Esophagus (tissue), 2 donors: ENCODE measurements around the gene AMH. TPM values are rescaled to one million over a fixed set of nuclear protein-coding genes. Genes with fewer than 3 reads are reported as not detected.
A peak's percentile ranks its signal among the peaks of the same experiment; 100 is the strongest.

Experiments used
- H3K27ac ChIP-seq, 2 donors: one replicate each; pipeline ENCODE4 v1.5.1; 2013; ENCODE audit warnings: low read depth in 2 of 2, mild to moderate bottlenecking in 2 of 2, inconsistent platforms in 1 of 2, low read length in 1 of 2, moderate library complexity in 1 of 2
- H3K27me3 ChIP-seq, 2 donors: one replicate each; pipeline ENCODE4 v1.6.1; 2013; ENCODE audit warnings: low read length in 2 of 2, control low read depth in 1 of 2, mild to moderate bottlenecking in 1 of 2; ENCODE audit not compliant: insufficient read depth in 2 of 2, control insufficient read depth in 1 of 2
- H3K36me3 ChIP-seq, 2 donors: one replicate each; pipeline ENCODE4 v1.6.1; 2013; ENCODE audit warnings: low read length in 1 of 2; ENCODE audit not compliant: control insufficient read depth in 2 of 2, insufficient read depth in 2 of 2
- H3K4me1 ChIP-seq, 2 donors: one replicate each; pipeline ENCODE4 v1.6.1; 2013; ENCODE audit warnings: low read length in 1 of 2; ENCODE audit not compliant: control insufficient read depth in 2 of 2, insufficient read depth in 2 of 2
- H3K4me3 ChIP-seq, 2 donors: one replicate each; pipeline ENCODE4 v1.5.1; 2013; ENCODE audit warnings: low read length in 2 of 2, mild to moderate bottlenecking in 2 of 2, low read depth in 1 of 2, moderate library complexity in 1 of 2
- H3K9me3 ChIP-seq, 2 donors: one replicate each; pipeline ENCODE4 v1.6.1; 2013; ENCODE audit warnings: mild to moderate bottlenecking in 2 of 2, low read depth in 1 of 2, low read length in 1 of 2, moderate library complexity in 1 of 2; ENCODE audit not compliant: control insufficient read depth in 2 of 2, insufficient read depth in 1 of 2
- WGBS, 2 donors: extraction: QIAGEN DNeasy Blood & Tissue Kit; methylation state at CpG; one replicate each; pipeline ENCODE4 v1.1.7; 2013; 5-methylcytosine and 5-hydroxymethylcytosine counted together
- polyA plus RNA-seq, 2 donors: library from polyadenylated mRNA; stranded (reverse); fragments of 200-250 nt; gene quantifications; one replicate each; pipeline ENCODE4 v1.2.3, GENCODE V29; 2013
- donor health status: healthy with polysubstance abuse.
- donor health status: Bipolar disorder and iron deficiency.

The AMH gene
- polyA plus RNA-seq, 2 donors = 0.55 to 2.5 TPM

GRCh38 chr19:2209408-2209807, 39.7 kb upstream of the AMH start:
- 93% methylated on average over 17 of the region's 17 CpGs for WGBS, 2 donors
- Histone ChIP-seq H3K27me3 (no peaks in the 10 kb centered on the region), H3K36me3 (peaks cover 3 to 44% of the 10 kb centered on the region in 2 donors), H3K9me3 (no peaks in the 10 kb centered on the region), H3K4me1 (peaks cover 0 to 21% of the 10 kb centered on the region in 2 donors), H3K4me3 (no peak overlapping the region), H3K27ac (no peak overlapping the region)

- Histone ChIP-seq H3K9me3 (no peaks in the 10 kb centered on the region), H3K4me1 (peaks cover 0 to 20% of the 10 kb centered on the region in 2 donors), H3K27me3 (no peaks in the 10 kb centered on the region), H3K27ac (no peak overlapping the region), H3K4me3 (no peak overlapping the region), H3K36me3 (peaks cover 4 to 45% of the 10 kb centered on the region in 2 donors)
- WGBS, 2 donors = 86 to 87% methylated on average over 21 of the region's 21 CpGs
Measured at GRCh38 chr19:2210206-2210605, 38.9 kb upstream of the AMH start.

GRCh38 chr19:2210987-2211740, 38.0 kb upstream of the AMH start:
- H3K4me3 ChIP-seq = no peak overlapping the region
- H3K27me3 ChIP-seq = no peaks in the 10 kb centered on the region
- no peaks in the 10 kb centered on the region for H3K9me3 ChIP-seq
- H3K36me3 ChIP-seq = peaks cover 7 to 53% of the 10 kb centered on the region in 2 donors
- WGBS, 2 donors = 92 to 95% methylated on average over 33 of the region's 33 CpGs
- no peak overlapping the region for H3K27ac ChIP-seq
- H3K4me1 ChIP-seq = peaks cover 0 to 18% of the 10 kb centered on the region in 2 donors

GRCh38 chr19:2212861-2213711, 36.0 kb upstream of the AMH start:
- Histone ChIP-seq H3K9me3 (no peaks in the 10 kb centered on the region), H3K4me1 (peaks cover 0 to 18% of the 10 kb centered on the region in 2 donors), H3K36me3 (peaks cover 19 to 63% of the 10 kb centered on the region in 2 donors), H3K27me3 (no peaks in the 10 kb centered on the region), H3K27ac (peak overlapping the region; percentile 81 to 90), H3K4me3 (peak overlapping the region in 1 of 2 donors; percentile 14)
- WGBS, 2 donors = 81 to 82% methylated on average over 21 of the region's 21 CpGs

GRCh38 chr19:2213799-2214198, 35.3 kb upstream of the AMH start:
- H3K27me3 ChIP-seq = no peaks in the 10 kb centered on the region
- H3K9me3 ChIP-seq = no peaks in the 10 kb centered on the region
- H3K27ac ChIP-seq = peak overlapping the region; percentile 81 to 90
- H3K36me3 ChIP-seq = peaks cover 19 to 63% of the 10 kb centered on the region in 2 donors
- 75 to 82% methylated on average over 26 of the region's 26 CpGs for WGBS, 2 donors
- peaks cover 0 to 14% of the 10 kb centered on the region in 2 donors for H3K4me1 ChIP-seq
- peak overlapping the region in 1 of 2 donors; percentile 14 for H3K4me3 ChIP-seq

- Histone ChIP-seq H3K4me3 (no peak overlapping the region), H3K4me1 (peaks cover 0 to 14% of the 10 kb centered on the region in 2 donors), H3K27me3 (no peaks in the 10 kb centered on the region), H3K36me3 (peaks cover 18 to 64% of the 10 kb centered on the region in 2 donors), H3K9me3 (no peaks in the 10 kb centered on the region), H3K27ac (peak overlapping the region; percentile 40 to 90)
- WGBS, 2 donors = 90 to 94% methylated on average over 17 of the region's 17 CpGs
Measured at GRCh38 chr19:2214251-2214650, 34.9 kb upstream of the AMH start.

- H3K36me3 ChIP-seq = peaks cover 16 to 73% of the 10 kb centered on the region in 2 donors
- no peaks in the 10 kb centered on the region for H3K27me3 ChIP-seq
- H3K27ac ChIP-seq = no peak overlapping the region
- H3K4me3 ChIP-seq = no peak overlapping the region
- peaks cover 0 to 14% of the 10 kb centered on the region in 2 donors for H3K4me1 ChIP-seq
- WGBS, 2 donors = 79 to 80% methylated on average over 31 of the region's 31 CpGs
- no peaks in the 10 kb centered on the region for H3K9me3 ChIP-seq
Measured at GRCh38 chr19:2215281-2215751, 33.8 kb upstream of the AMH start.

GRCh38 chr19:2216361-2217225, 32.5 kb upstream of the AMH start:
- Histone ChIP-seq H3K27me3 (no peaks in the 10 kb centered on the region), H3K27ac (peak overlapping the region in 1 of 2 donors; percentile 2), H3K9me3 (no peaks in the 10 kb centered on the region), H3K36me3 (peaks cover 16 to 68% of the 10 kb centered on the region in 2 donors), H3K4me3 (no peak overlapping the region), H3K4me1 (peaks cover 0 to 14% of the 10 kb centered on the region in 2 donors)
- WGBS, 2 donors = 93% methylated on average over 42 to 43 of the region's 43 CpGs

GRCh38 chr19:2217591-2217990, 31.5 kb upstream of the AMH start:
- no peaks in the 10 kb centered on the region for H3K9me3 ChIP-seq
- no peak overlapping the region for H3K27ac ChIP-seq
- H3K4me1 ChIP-seq = peaks cover 0 to 14% of the 10 kb centered on the region in 2 donors
- H3K27me3 ChIP-seq = no peaks in the 10 kb centered on the region
- peaks cover 16 to 74% of the 10 kb centered on the region in 2 donors for H3K36me3 ChIP-seq
- H3K4me3 ChIP-seq = no peak overlapping the region
- WGBS, 2 donors = 94 to 96% methylated on average over 21 to 22 of the region's 22 CpGs
